Measurements from ENCODE around the gene PCNX3.

GRCh38 chr11:65653229-65654225 is 38.0 kb downstream of the PCNX3 start:
- TF ChIP-seq POLR2A (IDR thresholded peaks at IDR 0.05) (no peak), EP300 (IDR thresholded peaks at IDR 0.05) (no peak), CTCF (IDR thresholded peaks at IDR 0.05) (no peak)
